GM10248 (cell line): ENCODE data around the gene COCH.

Experiments
- CTCF ChIA-PET: fragments of 300-600 bp; sonication (Branson Sonifier 250); formaldehyde crosslinking; extraction: SDS; loops from one replicate; lab custom pipeline; 2021; ENCODE audit warnings: antibody characterized with exemption; lab: Yijun Ruan, JAX
- POLR2A ChIA-PET: fragments of 350-650 bp; sonication (Branson Sonifier 250); formaldehyde crosslinking; extraction: SDS; loops from one replicate; lab custom pipeline; 2020; ENCODE audit warnings: antibody characterized with exemption; lab: Yijun Ruan, JAX
- DNase-seq: peaks from one replicate; pipeline ENCODE4 v3.0.0; 2012; ENCODE audit errors: extremely low spot score
- CTCF ChIP-seq: IDR thresholded peaks from 2 replicates; pipeline ENCODE4 v1.5.1; 2012; ENCODE audit warnings: mild to moderate bottlenecking, low read depth; ENCODE audit errors: extremely low read depth, missing control alignments, control extremely low read depth

COCH gene

GRCh38 chr14:30842431-30842830 is 31.9 kb upstream of the COCH start:
- ChIA-PET CTCF (no interaction called here), POLR2A (no interaction called here)
- no peak for TF ChIP-seq CTCF
- no peak for DNase-seq

- ChIA-PET CTCF (interaction anchor here (0.8 to 4.8 kb wide), 4 partner anchors 18 to 192 kb away, joined by 3 to 19 read pairs (median 4); partner anchors contain the start of gene COCH), POLR2A (interaction anchor here (0.7 kb wide), 1 partner anchor 177 kb away, joined by 3 read pairs; the partner anchor contains the start of gene STRN3)
- no peak for TF ChIP-seq CTCF
Observed at GRCh38 chr14:30848449-30849240, 25.7 kb upstream of the COCH start.

GRCh38 chr14:30849354-30849753 is 25.0 kb upstream of the COCH start:
- TF ChIP-seq CTCF: no peak
- ChIA-PET CTCF (interaction anchor here (0.8 to 4.8 kb wide), 4 partner anchors 17 to 193 kb away, joined by 3 to 19 read pairs (median 4); partner anchors contain the start of gene COCH), POLR2A (interaction anchor here (0.7 kb wide), 1 partner anchor 177 kb away, joined by 3 read pairs; the partner anchor contains the start of gene STRN3)
- peak; percentile 57 for DNase-seq

More at GRCh38 chr14:30848449-30849240, 25.7 kb upstream of the COCH start:
- no peak for DNase-seq

GRCh38 chr14:30849983-30850382 is 24.4 kb upstream of the COCH start:
- CTCF ChIA-PET: interaction anchor here (4.8 kb wide), 1 partner anchor 24 kb away, joined by 19 read pairs; the partner anchor contains the start of gene COCH
- no peak for TF ChIP-seq CTCF
- POLR2A ChIA-PET: no interaction called here
- DNase-seq: no peak

- no peak for DNase-seq
- TF ChIP-seq CTCF: no peak
- ChIA-PET CTCF (interaction anchor here (0.8 to 1.8 kb wide), 5 partner anchors 12 to 51 kb away, joined by 3 to 8 read pairs (median 4); partner anchors contain the start of gene COCH), POLR2A (no interaction called here)
Observed at GRCh38 chr14:30853946-30854345, 20.4 kb upstream of the COCH start.

- CTCF ChIA-PET: interaction anchor here (1.2 to 1.8 kb wide), 4 partner anchors 11 to 20 kb away, joined by 3 to 8 read pairs (median 4); partner anchors contain the start of gene COCH
- POLR2A ChIA-PET: interaction anchor here (0.7 kb wide), 1 partner anchor 133 kb away, joined by 3 read pairs; no protein-coding TSS in a partner anchor
- DNase-seq: peak; percentile 30
- no peak for TF ChIP-seq CTCF
Observed at GRCh38 chr14:30854492-30854891, 19.9 kb upstream of the COCH start.
